Measurements from ENCODE around the gene DYSF.

- TF ChIP-seq CTCF (conservative IDR thresholded peaks at IDR 0.05; ENCODE audit: low read depth, low read length) (no peak), EZH2 (IDR thresholded peaks at IDR 0.05; ENCODE audit: borderline replicate concordance, low read depth, low read length, poor library complexity, severe bottlenecking) (no peak)
These were observed 71.1 kb downstream of the DYSF start for GRCh38 chr2:71524476-71524875.
